Ectodermal cell (in vitro differentiated cells): ENCODE results near the gene MED7.

Experiments used
- H3K27ac ChIP-seq: 2 replicates; pipeline ENCODE4 v1.7.0; 2013; ENCODE audit warnings: mild to moderate bottlenecking, low read depth, low read length; ENCODE audit not compliant: insufficient read depth, poor library complexity, severe bottlenecking
- H3K27me3 ChIP-seq: 2 replicates; pipeline ENCODE4 v1.7.0; 2013; ENCODE audit warnings: mild to moderate bottlenecking, low read length; ENCODE audit not compliant: insufficient read depth, control insufficient read depth, poor library complexity, severe bottlenecking
- H3K36me3 ChIP-seq: one replicate; pipeline ENCODE4 v1.7.0; 2013; ENCODE audit warnings: low read length; ENCODE audit not compliant: control insufficient read depth, insufficient read depth
- H3K4me1 ChIP-seq: one replicate; pipeline ENCODE4 v1.7.0; 2013; ENCODE audit warnings: low read length; ENCODE audit not compliant: control insufficient read depth, insufficient read depth
- H3K4me3 ChIP-seq: 2 replicates; pipeline ENCODE4 v1.7.0; 2013; ENCODE audit warnings: low read depth, low read length, control low read depth; ENCODE audit not compliant: insufficient read depth
- H3K9me3 ChIP-seq: 2 replicates; pipeline ENCODE4 v1.7.0; 2013; ENCODE audit warnings: mild to moderate bottlenecking, low read length, moderate library complexity; ENCODE audit not compliant: control insufficient read depth
- WGBS, 2 experiments: methylation state at CpG; one replicate each; pipeline ENCODE4 v1.1.7; 2013; ENCODE audit warnings: missing lambda C conversion rate in 2 of 2; 5-methylcytosine and 5-hydroxymethylcytosine counted together

MED7 gene

GRCh38 chr5:157178966-157179365 lies 36.3 kb upstream of the MED7 start:
- Histone ChIP-seq H3K27ac (no peak overlapping the region), H3K4me1 (no peaks in the 10 kb centered on the region), H3K36me3 (no peaks in the 10 kb centered on the region), H3K4me3 (no peak overlapping the region), H3K27me3 (peaks cover 4% of the 10 kb centered on the region), H3K9me3 (no peaks in the 10 kb centered on the region)
- 89 to 91% methylated on average over 3 of the region's 3 CpGs for WGBS, 2 experiments

GRCh38 chr5:157177953-157178352 lies 35.3 kb upstream of the MED7 start:
- Histone ChIP-seq H3K27me3 (peaks cover 4% of the 10 kb centered on the region), H3K9me3 (no peaks in the 10 kb centered on the region), H3K27ac (no peak overlapping the region), H3K4me3 (no peak overlapping the region), H3K36me3 (no peaks in the 10 kb centered on the region), H3K4me1 (no peaks in the 10 kb centered on the region)
- WGBS, 2 experiments = 85 to 93% methylated on average over 6 of the region's 6 CpGs

- Histone ChIP-seq H3K9me3 (no peaks in the 10 kb centered on the region), H3K4me3 (no peak overlapping the region), H3K36me3 (no peaks in the 10 kb centered on the region), H3K4me1 (no peaks in the 10 kb centered on the region), H3K27ac (no peak overlapping the region), H3K27me3 (no peaks in the 10 kb centered on the region)
- WGBS, 2 experiments = 95 to 100% methylated on average over 8 of the region's 8 CpGs
Observed at GRCh38 chr5:157175071-157175612, 32.5 kb upstream of the MED7 start.

GRCh38 chr5:157172403-157172802 lies 29.7 kb upstream of the MED7 start:
- no peaks in the 10 kb centered on the region for H3K27me3 ChIP-seq
- no peaks in the 10 kb centered on the region for H3K4me1 ChIP-seq
- no peak overlapping the region for H3K4me3 ChIP-seq
- WGBS, 2 experiments = 89 to 96% methylated on average over 2 of the region's 2 CpGs
- H3K9me3 ChIP-seq = no peaks in the 10 kb centered on the region
- H3K36me3 ChIP-seq = no peaks in the 10 kb centered on the region
- no peak overlapping the region for H3K27ac ChIP-seq

- WGBS, 2 experiments = 90 to 98% methylated on average over 5 of the region's 5 CpGs
Observed at GRCh38 chr5:157168286-157168685, 25.6 kb upstream of the MED7 start.

GRCh38 chr5:157167214-157167621 lies 24.6 kb upstream of the MED7 start:
- WGBS, 2 experiments = 91 to 94% methylated on average over 4 of the region's 4 CpGs
- H3K4me3 ChIP-seq = no peak overlapping the region
- H3K4me1 ChIP-seq = peaks cover 2% of the 10 kb centered on the region
- H3K36me3 ChIP-seq = no peaks in the 10 kb centered on the region
- no peak overlapping the region for H3K27ac ChIP-seq
- no peaks in the 10 kb centered on the region for H3K9me3 ChIP-seq
- no peaks in the 10 kb centered on the region for H3K27me3 ChIP-seq

More at GRCh38 chr5:157168286-157168685, 25.6 kb upstream of the MED7 start:
- Histone ChIP-seq H3K27ac (no peak overlapping the region), H3K4me3 (no peak overlapping the region), H3K9me3 (no peaks in the 10 kb centered on the region), H3K4me1 (peaks cover 2% of the 10 kb centered on the region), H3K27me3 (no peaks in the 10 kb centered on the region), H3K36me3 (no peaks in the 10 kb centered on the region)

GRCh38 chr5:157166214-157167213 lies 23.8 kb upstream of the MED7 start, which contains the start of gene GARIN3:
Gene GARIN3, minus strand, starts transcription at chr5:157166264. Its CDS starts 96 bp downstream, at chr5:157166168.
- no peaks in the 10 kb centered on the region for H3K36me3 ChIP-seq
- no peaks in the 10 kb centered on the region for H3K9me3 ChIP-seq
- H3K4me1 ChIP-seq = peaks cover 2% of the 10 kb centered on the region
- no peak within 1 kb of the TSS for H3K27ac ChIP-seq
- H3K4me3 ChIP-seq = no peak within 1 kb of the TSS
- no peaks in the 10 kb centered on the region for H3K27me3 ChIP-seq
- WGBS, 2 experiments = 87 to 92% methylated on average over 7 of the region's 7 CpGs

- Histone ChIP-seq H3K36me3 (no peaks in the 10 kb centered on the region), H3K9me3 (no peaks in the 10 kb centered on the region), H3K27me3 (no peaks in the 10 kb centered on the region), H3K4me3 (no peak overlapping the region), H3K4me1 (peaks cover 2% of the 10 kb centered on the region), H3K27ac (no peak overlapping the region)
- 93 to 96% methylated on average over 14 of the region's 14 CpGs for WGBS, 2 experiments
Observed at GRCh38 chr5:157165668-157166067, 23.0 kb upstream of the MED7 start.

GRCh38 chr5:157165261-157165660 lies 22.6 kb upstream of the MED7 start:
- no peaks in the 10 kb centered on the region for H3K9me3 ChIP-seq
- no peaks in the 10 kb centered on the region for H3K27me3 ChIP-seq
- H3K4me3 ChIP-seq = no peak overlapping the region
- H3K27ac ChIP-seq = no peak overlapping the region
- WGBS, 2 experiments = 91 to 97% methylated on average over 4 of the region's 4 CpGs
- H3K36me3 ChIP-seq = no peaks in the 10 kb centered on the region
- peaks cover 2% of the 10 kb centered on the region for H3K4me1 ChIP-seq

- no peaks in the 10 kb centered on the region for H3K27me3 ChIP-seq
- no peak overlapping the region for H3K4me3 ChIP-seq
- H3K9me3 ChIP-seq = no peaks in the 10 kb centered on the region
- WGBS, 2 experiments = 91 to 94% methylated on average over 5 of the region's 5 CpGs
- no peak overlapping the region for H3K27ac ChIP-seq
- no peaks in the 10 kb centered on the region for H3K36me3 ChIP-seq
- peaks cover 2% of the 10 kb centered on the region for H3K4me1 ChIP-seq
Observed at GRCh38 chr5:157164521-157164920, 21.9 kb upstream of the MED7 start.
